Adipocyte (in vitro differentiated cells): ENCODE data around the gene RPS14.

Experiments used
- DNase-seq: peaks from one replicate; pipeline ENCODE4 v3.0.0-alpha.2; 2015; ENCODE audit warnings: low read depth
- H3K27me3 ChIP-seq: replicated peaks from 2 replicates; pipeline ENCODE4 v1.7.0; 2013; ENCODE audit warnings: mild to moderate bottlenecking, low read length, moderate library complexity; ENCODE audit not compliant: control insufficient read depth, insufficient read depth
- H3K36me3 ChIP-seq: 2 replicates; pipeline ENCODE4 v1.7.0; 2013; ENCODE audit warnings: low read length, mild to moderate bottlenecking, moderate library complexity; ENCODE audit not compliant: control insufficient read depth, insufficient read depth, severe bottlenecking
- H3K4me1 ChIP-seq: 2 replicates; pipeline ENCODE4 v1.7.0; 2013; ENCODE audit warnings: mild to moderate bottlenecking, low read length, moderate library complexity; ENCODE audit not compliant: control insufficient read depth, insufficient read depth
- H3K4me3 ChIP-seq: 2 replicates; pipeline ENCODE4 v1.7.0; 2013; ENCODE audit warnings: mild to moderate bottlenecking, low read length, moderate library complexity
- H3K9ac ChIP-seq: 2 replicates; pipeline ENCODE4 v1.7.0; 2013; ENCODE audit warnings: mild to moderate bottlenecking, low read length, moderate library complexity
- H3K9me3 ChIP-seq: 2 replicates; pipeline ENCODE4 v1.7.0; 2013; ENCODE audit warnings: mild to moderate bottlenecking, low read length, moderate library complexity; ENCODE audit not compliant: control insufficient read depth

RPS14 gene

DNA sequence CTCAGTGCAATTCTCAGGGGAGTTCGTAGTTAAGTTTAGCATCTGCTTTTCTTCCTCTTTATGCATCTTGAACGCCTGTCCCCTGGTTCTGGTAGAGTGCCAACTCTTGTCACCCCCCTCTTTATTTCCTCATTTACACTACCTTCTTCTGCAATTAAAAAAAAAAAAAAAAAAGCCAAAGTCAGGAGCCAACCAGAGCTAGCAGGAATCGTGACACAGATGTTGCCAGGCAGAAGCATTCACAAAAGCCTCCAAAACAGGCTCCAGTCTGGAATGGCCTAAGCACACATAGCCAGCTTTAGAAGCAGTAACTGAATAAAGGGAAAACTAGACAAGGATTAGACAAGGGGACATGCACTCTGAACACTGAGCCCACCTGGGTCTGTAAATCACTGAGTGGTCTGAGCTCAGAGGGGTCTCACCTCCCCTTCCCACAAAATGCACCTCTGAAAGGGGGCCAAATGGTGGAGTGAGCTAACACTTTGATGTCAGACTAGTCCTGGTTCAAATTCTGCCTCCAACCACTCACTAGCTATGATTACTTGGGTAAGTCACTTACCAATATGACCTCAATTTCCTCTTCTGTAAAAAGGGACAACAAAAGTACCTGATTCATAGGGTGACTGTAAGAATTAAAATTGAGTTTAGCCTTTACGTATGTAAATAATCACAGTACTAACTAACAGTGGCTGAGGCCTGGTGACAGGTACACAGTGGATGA lies 38.9 kb downstream of the RPS14 start:
- Histone ChIP-seq H3K9ac (no peak overlapping the region), H3K4me1 (peaks cover 6% of the 10 kb centered on the region), H3K4me3 (no peak overlapping the region), H3K36me3 (no peaks in the 10 kb centered on the region), H3K27me3 (no peaks in the 10 kb centered on the region), H3K9me3 (no peaks in the 10 kb centered on the region)
- peak; percentile 90 for DNase-seq

DNA sequence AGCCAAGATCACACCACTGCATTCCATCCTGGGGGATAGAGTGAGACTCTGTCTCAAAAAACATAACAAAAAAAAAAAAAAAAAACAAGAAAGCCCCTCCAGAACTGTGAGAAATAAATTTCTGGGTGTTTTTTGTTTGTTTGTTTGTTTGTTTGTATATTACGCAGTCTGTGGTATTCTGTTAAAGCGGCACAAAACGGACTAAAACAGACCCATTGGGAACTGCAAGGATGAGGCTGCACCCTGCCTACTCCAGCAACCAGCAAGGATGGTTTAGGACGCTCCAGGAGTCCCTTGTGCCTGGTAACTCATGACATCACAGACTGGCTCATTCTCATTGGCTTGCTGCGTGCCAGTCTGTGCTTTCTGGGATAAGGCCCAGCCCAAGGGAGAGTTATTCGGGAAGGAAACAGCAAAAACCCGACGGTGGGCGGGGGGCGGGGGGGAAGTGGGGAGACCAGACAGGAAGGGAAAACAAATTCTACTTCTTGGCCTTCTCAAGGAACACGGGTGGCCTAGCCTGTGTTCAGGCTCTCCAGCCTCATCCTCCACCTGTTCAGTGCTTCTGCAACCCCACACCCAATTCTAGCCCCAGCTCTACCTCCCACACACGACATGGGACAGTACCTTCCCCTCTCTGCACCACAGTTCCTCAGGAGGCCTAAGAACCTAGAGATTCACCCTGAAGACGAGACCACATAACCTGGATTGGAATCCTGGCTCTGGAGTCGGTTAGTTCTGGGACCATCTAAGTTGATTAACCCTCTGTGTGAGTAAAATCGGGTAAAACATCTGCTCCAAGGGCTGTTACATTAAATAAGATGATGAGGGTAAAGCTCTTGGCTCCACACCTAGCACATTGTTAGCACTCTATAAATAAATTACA lies 39.7 kb downstream of the RPS14 start:
- no peak overlapping the region for H3K9ac ChIP-seq
- H3K36me3 ChIP-seq, result no peaks in the 10 kb centered on the region
- DNase-seq, result peak; percentile 95
- peaks cover 6% of the 10 kb centered on the region for H3K4me1 ChIP-seq
- no peaks in the 10 kb centered on the region for H3K27me3 ChIP-seq
- H3K9me3 ChIP-seq, result no peaks in the 10 kb centered on the region
- peak overlapping the region; percentile 29 for H3K4me3 ChIP-seq

DNA sequence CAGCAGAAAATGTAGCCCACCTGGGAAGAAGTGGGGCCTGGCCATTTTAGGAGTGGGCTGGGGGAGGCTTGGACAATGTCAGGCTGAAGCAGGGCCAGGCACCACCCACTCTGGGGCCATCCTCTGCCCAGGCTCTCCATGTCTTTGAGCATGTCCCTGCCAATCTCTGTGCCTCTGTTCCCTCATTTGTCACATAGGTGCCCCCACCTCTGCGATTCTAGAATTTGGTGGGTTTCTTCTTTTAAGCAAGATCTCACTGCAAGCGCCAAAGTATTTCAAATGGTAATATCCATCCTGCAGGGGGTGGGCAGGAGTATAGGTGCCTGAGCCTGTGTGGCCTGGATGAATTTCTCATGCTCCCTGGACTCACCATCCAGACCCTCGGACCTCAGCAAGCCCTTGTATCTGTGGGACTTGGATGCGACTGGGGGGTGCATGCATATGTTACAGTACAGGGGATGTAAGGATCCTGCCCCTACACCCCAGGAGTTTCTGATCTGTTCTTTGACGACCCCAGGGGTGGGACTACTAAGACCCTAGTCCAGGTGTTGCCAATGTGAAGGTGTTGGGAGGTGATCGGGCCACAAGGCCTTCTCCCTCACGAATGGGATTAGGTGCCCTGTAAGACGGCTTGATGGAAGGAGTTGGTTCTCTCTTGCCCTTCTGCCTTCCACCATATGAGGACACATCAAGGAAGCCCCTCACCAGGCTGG lies 41.2 kb downstream of the RPS14 start:
- no peaks in the 10 kb centered on the region for H3K9me3 ChIP-seq

DNA sequence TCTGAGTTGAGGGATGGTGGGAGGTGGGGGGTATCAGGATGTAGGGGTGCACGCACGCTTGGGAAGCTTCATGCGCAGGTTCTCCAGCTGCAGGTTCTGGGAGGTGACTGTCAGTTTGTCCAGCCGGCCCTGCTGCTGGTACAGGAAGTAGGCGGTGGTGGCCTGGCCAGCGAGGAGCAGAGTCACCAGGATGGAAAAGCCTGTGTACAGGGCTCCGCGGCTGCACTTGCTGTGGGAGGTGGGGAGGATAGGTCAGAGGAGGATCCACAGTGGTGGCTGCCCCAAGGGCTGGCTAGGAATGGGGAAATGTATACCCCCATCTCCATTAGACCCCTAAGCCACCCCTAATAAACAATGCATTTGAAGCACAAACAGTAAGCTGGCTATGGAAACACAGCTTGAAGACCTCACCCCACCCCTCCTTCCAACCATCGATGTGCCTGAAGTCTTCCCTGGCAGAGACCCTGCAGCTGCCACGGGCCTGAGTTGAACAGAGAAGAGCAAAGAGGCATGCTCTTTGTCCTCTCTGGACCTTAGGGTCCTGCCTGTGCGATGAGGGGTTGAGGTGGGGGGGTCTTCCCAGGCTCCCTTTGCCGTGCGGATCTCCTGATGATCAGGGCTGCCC lies 42.3 kb downstream of the RPS14 start:
- Histone ChIP-seq H3K4me3 (no peak overlapping the region), H3K4me1 (peaks cover 6% of the 10 kb centered on the region), H3K9me3 (no peaks in the 10 kb centered on the region), H3K27me3 (no peaks in the 10 kb centered on the region), H3K9ac (no peak overlapping the region), H3K36me3 (no peaks in the 10 kb centered on the region)
- no peak for DNase-seq

More for the DNA sequence above, 41.2 kb downstream of the RPS14 start:
- no peak overlapping the region for H3K9ac ChIP-seq
- H3K36me3 ChIP-seq, result no peaks in the 10 kb centered on the region
- no peaks in the 10 kb centered on the region for H3K27me3 ChIP-seq
- no peak for DNase-seq
- no peak overlapping the region for H3K4me3 ChIP-seq
- H3K4me1 ChIP-seq, result peaks cover 6% of the 10 kb centered on the region

DNA sequence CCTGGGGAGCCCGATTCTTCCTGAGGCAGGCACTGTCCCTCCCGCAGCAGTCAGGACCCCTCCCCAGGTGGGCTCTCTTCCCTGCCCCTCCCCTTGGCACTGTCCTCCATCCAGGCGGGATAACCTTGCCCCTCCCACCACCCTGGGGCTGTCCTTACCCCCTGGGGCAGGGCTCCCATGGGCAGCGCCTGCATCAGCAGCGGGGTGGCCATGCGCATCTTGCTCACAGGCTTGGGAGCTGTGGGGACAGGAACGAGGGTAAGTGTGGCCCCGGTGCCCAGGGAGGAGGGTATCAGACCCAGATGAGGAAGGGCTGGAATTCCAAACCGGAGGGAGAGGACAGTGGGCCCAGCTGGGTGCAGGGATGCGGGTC lies 42.8 kb downstream of the RPS14 start:
- H3K36me3 ChIP-seq, result no peaks in the 10 kb centered on the region
- H3K27me3 ChIP-seq, result no peaks in the 10 kb centered on the region
- H3K4me3 ChIP-seq, result no peak overlapping the region
- H3K9ac ChIP-seq, result no peak overlapping the region
- no peak for DNase-seq
- H3K4me1 ChIP-seq, result peaks cover 6% of the 10 kb centered on the region
- H3K9me3 ChIP-seq, result no peaks in the 10 kb centered on the region

DNA sequence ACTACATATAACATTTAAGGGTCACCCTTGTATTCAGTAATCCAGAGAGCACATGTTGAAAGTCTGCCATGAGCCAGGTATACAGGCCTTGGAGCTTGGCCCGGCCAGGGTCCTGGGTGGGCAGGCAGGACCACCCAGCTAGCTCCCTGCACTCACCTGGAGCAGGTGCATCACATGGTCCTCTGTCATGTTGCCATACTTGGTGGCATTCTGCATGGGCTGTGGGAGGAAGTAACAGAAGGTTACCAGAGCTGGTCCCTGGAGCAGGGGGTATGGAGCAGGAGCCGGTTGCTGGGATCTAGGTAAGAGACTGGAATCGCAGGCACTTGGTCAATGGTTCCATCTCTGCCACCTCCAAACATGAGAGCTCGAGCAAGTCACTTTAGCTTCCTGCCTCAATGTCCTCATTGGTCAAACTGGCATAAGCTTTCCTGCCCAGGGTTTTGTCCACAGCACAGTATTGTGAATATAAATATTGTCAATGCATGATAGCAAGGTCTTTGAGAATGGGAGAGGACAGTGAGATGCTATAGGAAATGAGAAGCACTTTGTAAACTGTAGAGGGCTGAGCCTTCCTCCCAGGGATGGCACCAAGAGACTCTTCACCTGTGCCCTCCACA lies 43.3 kb downstream of the RPS14 start:
- no peaks in the 10 kb centered on the region for H3K9me3 ChIP-seq
- peaks cover 6% of the 10 kb centered on the region for H3K4me1 ChIP-seq
- DNase-seq, result no peak
- no peak overlapping the region for H3K9ac ChIP-seq
- H3K36me3 ChIP-seq, result no peaks in the 10 kb centered on the region
- H3K27me3 ChIP-seq, result no peaks in the 10 kb centered on the region
- H3K4me3 ChIP-seq, result no peak overlapping the region

DNA sequence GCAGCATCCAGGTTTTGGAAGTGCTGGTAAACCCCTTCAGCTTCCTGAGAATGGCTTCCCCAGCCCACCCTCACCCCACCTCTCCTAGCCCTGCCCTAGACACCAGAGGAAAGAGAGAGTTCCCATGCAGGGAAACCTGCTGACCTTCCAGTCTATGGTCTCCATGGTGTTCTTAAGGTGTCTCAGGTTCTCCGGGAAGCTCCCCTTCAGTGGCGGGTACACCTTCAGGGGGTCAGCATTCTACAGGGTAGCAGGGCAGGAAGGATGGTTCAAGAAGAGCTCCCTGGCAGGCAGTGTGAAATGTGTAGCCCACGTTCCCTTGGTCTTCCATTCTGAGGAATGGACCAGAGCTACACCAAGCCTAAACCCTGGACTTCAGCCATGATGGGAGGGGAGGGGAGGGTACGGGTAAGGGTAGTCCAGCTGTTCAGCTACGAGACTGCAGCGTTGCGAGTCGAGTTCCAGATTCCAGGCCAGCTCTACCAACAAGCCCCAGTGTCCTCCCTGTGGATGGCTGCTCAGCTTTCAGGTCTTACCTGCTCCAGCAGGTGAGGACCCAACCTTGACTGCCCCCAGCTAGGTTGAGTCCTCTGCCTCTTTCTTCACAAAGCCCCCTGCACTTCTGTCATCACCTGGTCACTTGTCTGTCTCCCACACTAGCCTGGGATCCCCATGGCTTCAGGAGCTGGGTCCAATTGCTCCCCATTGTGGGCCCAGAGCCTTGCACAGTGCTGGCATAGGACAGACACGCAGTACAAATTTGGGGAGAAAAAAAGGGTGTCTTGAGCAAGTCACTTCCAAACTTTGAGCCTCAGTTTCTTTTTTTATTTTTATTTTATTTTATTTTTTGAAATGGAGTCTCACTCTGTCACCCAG lies 44.4 kb downstream of the RPS14 start:
- no peak for DNase-seq
- Histone ChIP-seq H3K36me3 (peaks cover 7% of the 10 kb centered on the region), H3K4me1 (peaks cover 3% of the 10 kb centered on the region), H3K9me3 (no peaks in the 10 kb centered on the region), H3K9ac (no peak overlapping the region), H3K4me3 (no peak overlapping the region), H3K27me3 (no peaks in the 10 kb centered on the region)

DNA sequence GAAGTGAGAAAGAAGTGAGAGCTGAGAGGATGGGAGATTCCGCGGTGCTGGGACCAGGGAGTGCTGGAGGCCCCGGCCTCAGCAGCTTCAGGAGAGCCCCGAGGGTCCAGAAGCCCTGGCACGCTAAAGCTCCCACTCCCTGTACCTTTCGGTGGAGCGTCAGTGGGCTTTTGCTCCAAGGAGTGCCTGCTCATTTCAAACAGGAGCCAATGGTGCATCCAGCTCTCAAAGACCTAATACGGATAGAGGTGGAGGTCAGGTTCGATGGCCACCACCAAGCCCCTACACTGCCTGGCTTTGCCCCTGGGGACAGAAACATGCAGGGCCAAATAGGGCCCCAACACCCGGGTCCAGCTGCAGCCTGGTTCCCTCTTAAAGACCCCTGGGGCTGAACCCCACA lies 45.0 kb downstream of the RPS14 start:
- Histone ChIP-seq H3K27me3 (no peaks in the 10 kb centered on the region), H3K9ac (no peak overlapping the region), H3K36me3 (peaks cover 13% of the 10 kb centered on the region), H3K4me3 (no peak overlapping the region), H3K9me3 (no peaks in the 10 kb centered on the region), H3K4me1 (peaks cover 1% of the 10 kb centered on the region)
- DNase-seq, result no peak

DNA sequence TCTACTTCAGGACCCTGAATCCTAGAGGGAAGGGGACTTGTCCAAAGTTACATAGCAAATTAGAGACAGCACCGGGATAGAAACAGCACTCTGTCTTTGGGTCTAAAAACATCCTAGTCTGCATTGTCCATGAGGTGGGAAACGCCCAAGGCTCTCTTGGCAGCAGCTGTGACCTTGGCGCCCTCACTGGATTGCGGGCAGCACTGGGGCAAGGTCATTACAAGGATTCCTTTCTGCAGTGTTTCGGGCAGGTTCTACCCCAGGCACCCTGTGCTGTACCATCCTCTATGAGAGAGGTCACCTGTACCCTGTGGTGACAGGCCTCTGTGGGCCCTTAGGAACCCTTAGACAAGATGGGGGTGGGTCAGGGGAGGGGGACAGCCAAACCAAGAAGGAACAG lies 45.4 kb downstream of the RPS14 start:
- no peak overlapping the region for H3K4me3 ChIP-seq
- H3K9ac ChIP-seq, result no peak overlapping the region
- H3K36me3 ChIP-seq, result peaks cover 16% of the 10 kb centered on the region
- no peak for DNase-seq
- no peaks in the 10 kb centered on the region for H3K9me3 ChIP-seq
- H3K4me1 ChIP-seq, result peaks cover 5% of the 10 kb centered on the region
- no peaks in the 10 kb centered on the region for H3K27me3 ChIP-seq

DNA sequence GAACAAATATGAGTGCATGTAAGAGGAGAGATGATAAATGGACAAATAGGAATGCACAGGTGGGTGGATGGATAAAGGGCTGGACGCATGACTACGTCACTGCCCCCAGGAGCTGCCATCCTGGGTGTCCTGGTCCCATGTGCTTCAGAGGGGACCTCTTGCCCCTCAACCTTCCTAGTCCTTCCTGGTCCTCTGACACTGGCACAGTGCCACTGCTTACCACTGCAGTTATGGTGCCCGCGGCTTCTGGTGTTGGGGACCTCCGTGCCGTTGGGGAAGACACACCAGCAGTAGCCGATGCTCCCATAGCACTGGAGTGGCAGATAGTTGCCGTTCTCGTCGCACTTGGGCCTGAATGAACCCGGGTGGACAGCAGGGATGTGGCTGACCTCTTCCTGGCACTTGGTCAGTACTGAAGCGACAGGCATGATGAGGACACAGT lies 46.6 kb downstream of the RPS14 start:
- no peak overlapping the region for H3K4me3 ChIP-seq
- DNase-seq, result no peak
- peaks cover 20% of the 10 kb centered on the region for H3K36me3 ChIP-seq
- H3K27me3 ChIP-seq, result no peaks in the 10 kb centered on the region
- peaks cover 6% of the 10 kb centered on the region for H3K4me1 ChIP-seq
- no peak overlapping the region for H3K9ac ChIP-seq
- H3K9me3 ChIP-seq, result no peaks in the 10 kb centered on the region
